LNCAP (cell line): Measurements from ENCODE around the gene AGBL1.

ENCODE experiments used
- TF ChIP-seq, protein P1 (sequence below): fragments of 450-650 bp; IDR thresholded peaks from 2 replicates; pipeline ENCODE4 v1.5.1; 2017; ENCODE audit warnings: mild to moderate bottlenecking

AGBL1 gene

DNA sequence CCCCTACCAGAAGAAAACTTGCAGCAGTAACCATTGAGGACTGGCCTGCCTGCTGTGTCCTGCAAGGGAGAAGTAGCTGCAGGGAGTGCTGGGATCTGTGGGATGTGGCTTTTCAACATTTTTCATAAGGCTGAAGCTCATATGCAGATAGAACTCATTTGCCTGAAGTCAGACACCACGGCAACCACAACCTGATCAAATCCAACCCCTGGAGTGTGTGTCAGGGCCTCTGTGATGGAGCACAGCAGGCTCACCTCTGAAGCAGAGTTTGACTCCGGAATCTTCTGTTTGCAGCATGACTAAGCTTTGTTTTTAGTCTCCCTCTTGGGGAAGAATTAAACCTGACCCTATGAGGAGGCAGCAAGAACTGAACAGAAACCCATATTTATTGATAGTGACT is 508.7 kb downstream of the AGBL1 start:
- TF ChIP-seq, protein P1, sequence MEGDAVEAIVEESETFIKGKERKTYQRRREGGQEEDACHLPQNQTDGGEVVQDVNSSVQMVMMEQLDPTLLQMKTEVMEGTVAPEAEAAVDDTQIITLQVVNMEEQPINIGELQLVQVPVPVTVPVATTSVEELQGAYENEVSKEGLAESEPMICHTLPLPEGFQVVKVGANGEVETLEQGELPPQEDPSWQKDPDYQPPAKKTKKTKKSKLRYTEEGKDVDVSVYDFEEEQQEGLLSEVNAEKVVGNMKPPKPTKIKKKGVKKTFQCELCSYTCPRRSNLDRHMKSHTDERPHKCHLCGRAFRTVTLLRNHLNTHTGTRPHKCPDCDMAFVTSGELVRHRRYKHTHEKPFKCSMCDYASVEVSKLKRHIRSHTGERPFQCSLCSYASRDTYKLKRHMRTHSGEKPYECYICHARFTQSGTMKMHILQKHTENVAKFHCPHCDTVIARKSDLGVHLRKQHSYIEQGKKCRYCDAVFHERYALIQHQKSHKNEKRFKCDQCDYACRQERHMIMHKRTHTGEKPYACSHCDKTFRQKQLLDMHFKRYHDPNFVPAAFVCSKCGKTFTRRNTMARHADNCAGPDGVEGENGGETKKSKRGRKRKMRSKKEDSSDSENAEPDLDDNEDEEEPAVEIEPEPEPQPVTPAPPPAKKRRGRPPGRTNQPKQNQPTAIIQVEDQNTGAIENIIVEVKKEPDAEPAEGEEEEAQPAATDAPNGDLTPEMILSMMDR: no peak

DNA sequence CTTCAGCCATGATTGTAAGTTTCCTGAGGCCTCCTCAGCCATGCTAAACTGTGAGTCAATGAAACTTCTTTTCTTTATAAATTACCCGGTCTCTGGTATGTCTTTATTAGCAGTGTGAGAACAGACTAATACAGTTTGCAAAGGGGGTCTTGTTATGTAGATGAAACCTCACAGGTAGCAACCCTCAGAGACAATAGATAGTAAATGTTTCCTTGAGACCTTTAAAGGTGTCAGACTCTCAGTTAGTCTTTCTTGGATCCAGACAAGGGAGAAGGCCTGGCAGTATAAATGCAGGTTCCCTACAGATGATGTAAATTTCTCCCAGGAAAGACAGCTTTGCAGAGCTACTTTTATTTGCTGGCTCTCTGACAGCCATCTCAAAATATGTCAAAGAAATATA is 510.8 kb downstream of the AGBL1 start:
- TF ChIP-seq, protein P1: no peak

DNA sequence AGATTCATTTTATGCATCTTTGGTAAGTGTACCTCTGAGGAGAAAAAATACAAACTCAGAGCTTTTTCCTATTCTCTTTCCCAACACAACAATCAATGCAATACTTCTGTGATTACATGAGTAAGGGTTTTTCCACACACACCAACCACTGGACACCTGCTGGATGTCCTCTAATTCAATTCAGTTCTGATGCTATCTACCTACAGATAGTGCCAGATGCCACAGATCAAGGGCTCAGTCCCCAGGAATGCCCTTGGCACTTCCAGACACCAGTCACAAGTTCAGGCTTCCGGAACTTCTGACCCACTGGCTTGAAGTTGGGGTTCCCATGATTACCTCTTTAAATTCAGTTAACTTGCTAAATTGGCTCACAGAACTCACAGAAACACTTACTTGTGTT is 511.5 kb downstream of the AGBL1 start:
- TF ChIP-seq, protein P1: no peak

DNA sequence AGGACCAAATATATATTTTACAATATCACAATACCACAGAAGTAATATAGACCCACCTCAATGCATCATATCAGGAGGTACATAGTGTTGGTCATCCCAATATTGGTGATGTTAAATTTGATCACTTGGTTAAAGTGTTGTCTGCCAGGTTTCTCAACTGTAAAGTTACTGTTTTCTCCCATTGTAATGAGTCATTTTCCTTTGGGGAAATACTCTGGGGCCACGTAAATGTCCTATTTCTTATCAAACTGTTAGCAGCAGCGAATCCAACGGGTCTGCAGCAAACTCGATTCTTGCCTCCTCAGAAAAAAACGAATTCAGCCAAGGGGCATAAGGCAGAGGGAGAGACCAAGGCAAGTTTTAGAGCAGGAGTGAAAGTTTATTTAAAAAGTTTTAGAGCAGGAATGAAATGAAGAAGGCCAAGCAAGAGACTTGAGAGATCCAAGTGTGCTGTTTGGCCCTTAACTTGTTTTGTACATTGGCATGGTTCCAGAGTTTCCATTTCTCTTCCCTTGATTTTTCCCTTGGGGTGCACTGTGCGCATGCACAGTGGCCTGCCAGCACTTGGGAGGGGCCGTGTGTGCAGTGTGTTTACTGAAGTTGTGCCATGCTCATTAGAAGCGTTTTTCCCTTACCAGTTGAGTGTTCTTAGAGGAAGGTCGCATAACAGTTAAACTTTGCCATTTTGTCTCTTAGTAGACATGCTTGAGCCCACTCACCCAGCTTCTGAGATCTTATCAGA is 512.5 kb downstream of the AGBL1 start:
- TF ChIP-seq, protein P1: no peak

DNA sequence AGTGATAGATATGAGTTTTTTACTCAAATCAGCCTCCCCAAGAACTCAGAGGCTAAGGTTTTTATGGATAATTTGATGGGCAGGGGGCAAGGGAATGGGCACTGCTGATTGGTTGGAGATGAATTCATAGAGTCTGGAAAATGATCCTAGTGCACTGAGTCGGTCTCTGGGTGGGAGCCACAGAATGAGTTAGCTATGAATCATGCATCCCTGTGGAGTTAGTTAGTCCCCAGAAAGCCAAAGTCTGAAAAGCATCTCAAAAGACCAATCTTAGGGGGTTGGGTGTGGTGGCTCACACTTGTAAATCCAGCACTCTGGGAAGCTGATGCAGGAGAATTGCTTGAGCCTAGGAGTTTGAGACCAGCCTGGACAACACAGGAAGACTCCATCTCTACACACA is 516.1 kb downstream of the AGBL1 start:
- TF ChIP-seq, protein P1: no peak

DNA sequence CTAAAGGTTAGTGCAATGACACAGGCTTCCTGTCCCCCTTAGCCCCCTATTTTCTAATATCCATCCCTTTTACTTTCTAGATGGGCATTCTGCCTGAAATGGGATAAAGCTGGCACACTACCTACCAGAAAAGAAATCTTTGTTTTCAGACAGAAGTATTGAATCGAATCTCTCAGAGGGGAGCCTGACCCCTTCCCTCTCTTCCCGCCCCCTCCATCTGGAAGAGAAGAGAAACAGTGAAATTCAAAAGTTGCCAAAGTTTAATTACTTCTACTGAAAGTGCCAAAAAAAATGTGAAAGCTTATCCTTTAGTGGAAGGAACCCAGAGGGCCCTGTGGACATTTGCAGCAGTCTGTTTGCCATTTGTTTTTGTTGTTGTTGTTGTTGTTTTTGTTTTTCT is 523.8 kb downstream of the AGBL1 start:
- TF ChIP-seq, protein P1: no peak

DNA sequence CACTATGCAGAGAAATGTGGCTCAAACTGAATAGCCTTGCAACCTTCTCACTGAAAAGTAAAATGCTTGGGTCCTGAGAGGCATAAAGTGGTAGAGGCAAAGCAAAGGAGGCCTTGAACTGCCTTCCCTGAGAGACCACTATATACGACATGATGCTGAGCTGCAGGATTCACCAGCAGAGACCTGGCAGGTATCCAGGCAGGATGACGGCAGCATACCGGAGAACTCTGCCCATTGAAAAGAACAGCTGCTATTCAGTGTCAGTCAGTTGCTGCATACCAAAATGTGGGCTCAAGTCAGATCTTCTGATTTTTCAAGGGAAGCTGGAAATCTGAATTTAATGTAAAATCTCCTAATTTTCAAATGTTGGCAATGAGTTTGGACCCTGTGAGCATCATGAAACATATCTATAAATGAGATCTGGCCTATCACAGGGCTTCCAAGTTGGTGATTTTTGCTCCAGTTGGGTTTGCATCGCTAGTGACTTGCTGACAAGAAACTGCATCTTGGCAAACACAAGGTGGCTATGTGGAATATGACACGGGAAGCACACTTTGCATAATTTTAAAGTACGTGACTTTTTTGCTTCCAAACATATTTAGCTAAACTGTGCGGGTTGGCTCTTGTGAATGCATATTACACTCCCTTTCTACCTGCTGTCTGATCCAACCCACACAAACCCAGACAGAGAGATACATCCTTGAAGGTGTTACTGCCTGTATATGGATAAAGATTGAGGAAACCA is 529.0 kb downstream of the AGBL1 start:
- TF ChIP-seq, protein P1: no peak
